T-cell (primary cell): ENCODE measurements around the gene PMVK. TPM values are rescaled to one million over a fixed set of nuclear protein-coding genes. Genes with fewer than 3 reads are reported as not detected.

Experiments
- ATAC-seq, 4 experiments: fragments of 200-7000 bp in 3 of 4; fragments of 150-1000 bp in 1 of 4; cut with Tn5 transposase; replicated peaks in 1 of 4; 1 replicate in 3 of 4; 2 replicates in 1 of 4; pipeline ENCODE4 v1.10.0; 2021; ENCODE audit warnings: moderate library complexity in 3 of 4, mild to moderate bottlenecking in 2 of 4, moderate number of reproducible peaks in 1 of 4
- CTCF ChIA-PET, 2 donors: fragments of 300-600 bp; sonication (Branson Sonifier 250); formaldehyde crosslinking; loops; one replicate each; lab custom pipeline; 2022; ENCODE audit warnings: antibody characterized with exemption in 2 of 2; lab: Charles Lee
- POLR2A ChIA-PET, 2 donors: fragments of 300-600 bp; sonication (Branson Sonifier 250); formaldehyde crosslinking; loops; one replicate each; lab custom pipeline; 2022; ENCODE audit warnings: antibody characterized with exemption in 2 of 2; lab: Charles Lee
- DNase-seq, 35 experiments: peaks; one replicate each; pipeline versions ENCODE4 v3.0.0 to v3.0.0-alpha.2; 2013 to 2023
- H3K27ac ChIP-seq: one replicate; pipeline ENCODE4 v1.5.1; 2013; ENCODE audit warnings: low read length
- H3K27me3 ChIP-seq, 2 experiments: replicated peaks in 1 of 2; 1 replicate in 1 of 2; 2 replicates in 1 of 2; pipeline versions ENCODE4 v1.6.1 to v1.7.0; 2013; ENCODE audit warnings: low read length in 1 of 2, mixed read lengths in 1 of 2; ENCODE audit not compliant: control insufficient read depth in 2 of 2, insufficient read depth in 2 of 2; ENCODE audit errors: extremely low read depth in 1 of 2
- H3K36me3 ChIP-seq, 2 donors: 1 replicate in 1 of 2; 2 replicates in 1 of 2; pipeline versions ENCODE4 v1.6.1 to v1.7.0; 2013; ENCODE audit warnings: low read length in 1 of 2; ENCODE audit not compliant: control insufficient read depth in 2 of 2, insufficient read depth in 1 of 2; ENCODE audit errors: extremely low read depth in 1 of 2
- H3K4me1 ChIP-seq, 2 experiments: 1 replicate in 1 of 2; 2 replicates in 1 of 2; pipeline versions ENCODE4 v1.6.1 to v1.7.0; 2013; ENCODE audit warnings: low read length in 2 of 2, mixed read lengths in 1 of 2; ENCODE audit not compliant: insufficient read depth in 2 of 2, control insufficient read depth in 1 of 2; ENCODE audit errors: extremely low read depth in 1 of 2
- H3K4me3 ChIP-seq, 2 donors: 1 replicate in 1 of 2; 2 replicates in 1 of 2; pipeline versions ENCODE4 v1.5.1 to v1.7.0; 2013; ENCODE audit warnings: mild to moderate bottlenecking in 2 of 2, low read length in 1 of 2, moderate library complexity in 1 of 2; ENCODE audit not compliant: control insufficient read depth in 1 of 2; ENCODE audit errors: extremely low read depth in 1 of 2
- H3K9me3 ChIP-seq: 2 replicates; pipeline ENCODE4 v1.7.0; 2013
- H3K27ac Mint-ChIP-seq, 2 donors: one replicate each; pipeline ENCODE4 v1.8.0; 2020 to 2021; ENCODE audit warnings: mild to moderate bottlenecking in 2 of 2, mixed read lengths in 2 of 2
- H3K27me3 Mint-ChIP-seq, 2 donors: one replicate each; pipeline ENCODE4 v1.8.0; 2021 to 2022; ENCODE audit warnings: mixed read lengths in 2 of 2
- H3K36me3 Mint-ChIP-seq: one replicate; pipeline ENCODE4 v1.8.0; 2021; ENCODE audit warnings: mixed read lengths
- H3K4me1 Mint-ChIP-seq, 3 donors: one replicate each; pipeline ENCODE4 v1.8.0; 2020 to 2022; ENCODE audit warnings: mixed read lengths in 3 of 3, mild to moderate bottlenecking in 1 of 3
- H3K4me3 Mint-ChIP-seq, 3 donors: one replicate each; pipeline ENCODE4 v1.8.0; 2020 to 2022; ENCODE audit warnings: mild to moderate bottlenecking in 3 of 3, mixed read lengths in 3 of 3, moderate library complexity in 3 of 3
- H3K9me3 Mint-ChIP-seq, 3 donors: one replicate each; pipeline ENCODE4 v1.8.0; 2020 to 2022; ENCODE audit warnings: mixed read lengths in 3 of 3
- WGBS: methylation state at CpG from one replicate; pipeline ENCODE4 v1.1.5; 2013; ENCODE audit warnings: missing lambda C conversion rate; ENCODE audit not compliant: insufficient coverage; 5-methylcytosine and 5-hydroxymethylcytosine counted together
- total RNA-seq, 35 experiments: library from RNA in 6 of 35; stranded (reverse) in 6 of 35; fragments of 120-200 nt in 1 of 35; gene quantifications; one replicate each; pipeline versions ENCODE4 v1.2.1 to v1.2.4 and lab custom pipeline; 2013 to 2026

The PMVK gene
- total RNA-seq, 5 donors from 2014 or later (not counting 1 experiment from before 2014, with no cell fraction given), result 12.6 to 24.9 (median 22.4) TPM

GRCh38 chr1:154877370-154877974 lies 59.0 kb downstream of the PMVK start:
- ATAC-seq, result no peak
- no peaks in the 10 kb centered on the region for H3K4me1 ChIP-seq
- WGBS, result 74% methylated on average over 16 of the region's 17 CpGs
- Mint-ChIP-seq H3K27ac (no peak overlapping the region), H3K4me3 (no peak overlapping the region), H3K27me3 (peaks cover 0 to 2% of the 10 kb centered on the region in 2 donors), H3K36me3 (no peaks in the 10 kb centered on the region), H3K9me3 (no peaks in the 10 kb centered on the region), H3K4me1 (no peaks in the 10 kb centered on the region)
- peaks cover 0 to 20% of the 10 kb centered on the region in 2 experiments for H3K27me3 ChIP-seq
- no peak for DNase-seq
- POLR2A ChIA-PET, result no interaction called here
- no peak overlapping the region for H3K4me3 ChIP-seq
- H3K27ac ChIP-seq, result no peak overlapping the region
- H3K36me3 ChIP-seq, result no peaks in the 10 kb centered on the region
- CTCF ChIA-PET, result interaction anchor here (0.6 to 2.1 kb wide), 2 partner anchors 208 to 514 kb away, joined by 8 to 13 read pairs; no protein-coding TSS in a partner anchor
- no peaks in the 10 kb centered on the region for H3K9me3 ChIP-seq

- no peaks in the 10 kb centered on the region for H3K36me3 Mint-ChIP-seq
- H3K4me1 ChIP-seq, result no peaks in the 10 kb centered on the region
- no peak overlapping the region for H3K4me3 ChIP-seq
- no peak overlapping the region for H3K27ac ChIP-seq
- H3K9me3 ChIP-seq, result no peaks in the 10 kb centered on the region
- WGBS, result 50% methylated on average over 1 of the region's 3 CpGs
- no peaks in the 10 kb centered on the region for H3K9me3 Mint-ChIP-seq
- no peaks in the 10 kb centered on the region for H3K36me3 ChIP-seq
- ATAC-seq (no peak), DNase-seq (no peak)
- H3K4me3 Mint-ChIP-seq, result no peak overlapping the region
- ChIA-PET CTCF (no interaction called here), POLR2A (no interaction called here)
- no peak overlapping the region for H3K27ac Mint-ChIP-seq
- H3K4me1 Mint-ChIP-seq, result no peaks in the 10 kb centered on the region
- peaks cover 0 to 21% of the 10 kb centered on the region in 2 experiments for H3K27me3 ChIP-seq
- peaks cover under 1 to 5% of the 10 kb centered on the region in 2 donors for H3K27me3 Mint-ChIP-seq
These were observed 59.6 kb downstream of the PMVK start for GRCh38 chr1:154876842-154877369.

Other genes starting within 250 kb of the PMVK start
- under 1 TPM; 0.03 to 0.23 (median 0.18) TPM for gene KCNN3, start 66.4 kb downstream of the PMVK start, total RNA-seq
- 100 to 1,000 TPM; 299 to 450 (median 328) TPM for gene PBXIP1, start 19.4 kb upstream of the PMVK start, total RNA-seq
- 10 to 100 TPM; 36.0 to 70.8 (median 68.5) TPM for gene PYGO2, start 25.1 kb upstream of the PMVK start, total RNA-seq
- gene SHC1, start 34.0 kb upstream of the PMVK start, total RNA-seq, result 10 to 100 TPM; 61.3 to 88.2 (median 76.8) TPM
- gene CKS1B, start 38.0 kb upstream of the PMVK start, total RNA-seq, result 10 to 100 TPM in 4 of 5 donors, 1 to 10 TPM in 1; 7.9 to 11.8 (median 10.3) TPM
- 10 to 100 TPM; 32.8 to 64.3 (median 53.4) TPM for gene FLAD1, start 46.6 kb upstream of the PMVK start, total RNA-seq
- 1 to 10 TPM in 3 of 5 donors, not detected in 2; 1.3 to 3.0 (median 1.6) TPM for gene LENEP, start 56.9 kb upstream of the PMVK start, total RNA-seq
- gene ZBTB7B, start 66.1 kb upstream of the PMVK start, total RNA-seq, result 10 to 100 TPM; 39.6 to 68.4 (median 51.7) TPM
- 1 to 10 TPM; 1.1 to 2.6 (median 1.6) TPM for gene DCST2, start 97.1 kb upstream of the PMVK start, total RNA-seq
- gene DCST1, start 97.1 kb upstream of the PMVK start, total RNA-seq, result under 1 TPM in 3 of 5 donors, not detected in 2; 0.30 to 0.58 (median 0.54) TPM
- 10 to 100 TPM; 17.3 to 53.0 (median 37.2) TPM for gene ADAM15, start 114.6 kb upstream of the PMVK start, total RNA-seq
- 1 to 10 TPM; 3.1 to 7.8 (median 6.6) TPM for gene EFNA4, start 127.0 kb upstream of the PMVK start, total RNA-seq
- gene EFNA3, start 142.1 kb upstream of the PMVK start, total RNA-seq, result 1 to 10 TPM in 3 of 5 donors, under 1 TPM in 1, not detected in 1; 0.68 to 2.6 (median 2.3) TPM
- 1 to 10 TPM; 1.6 to 8.4 (median 5.1) TPM for gene EFNA1, start 191.2 kb upstream of the PMVK start, total RNA-seq
- 10 to 100 TPM; 20.7 to 34.9 (median 30.8) TPM for gene SLC50A1, start 199.1 kb upstream of the PMVK start, total RNA-seq
- 10 to 100 TPM; 26.9 to 70.7 (median 64.5) TPM for gene DPM3, start 203.8 kb upstream of the PMVK start, total RNA-seq
- gene KRTCAP2, start 236.6 kb upstream of the PMVK start, total RNA-seq, result 100 to 1,000 TPM in 4 of 5 donors, 10 to 100 TPM in 1; 93.6 to 150 (median 138) TPM
- 10 to 100 TPM in 2 of 5 donors, 1 to 10 TPM in 3; 5.1 to 12.2 (median 9.8) TPM for gene TRIM46, start 237.1 kb upstream of the PMVK start, total RNA-seq